ENCODE measurements around the gene CD200R1. TPM values are rescaled to one million over a fixed set of nuclear protein-coding genes. Genes with fewer than 3 reads are reported as not detected.
A peak's percentile ranks its signal among the peaks of the same experiment; 100 is the strongest.

Gene CD200R1
- total RNA-seq: 0.20 and 0.93 TPM in 2 replicates
- polyA plus RNA-seq: 0.45 TPM in 1 of 2 replicates, not detected in the other

GRCh38 chr3:112974894-112975293 lies at the start of gene CD200R1:
CD200R1 (minus strand) TSS chr3:112975103; CDS start chr3:112974857, 246 bp downstream.
- H4K20me1 ChIP-seq (ENCODE audit: insufficient read depth, poor library complexity, severe bottlenecking): no peaks in the 10 kb centered on the region
- no peak within 1 kb of the TSS for H2AFZ ChIP-seq
- H3K4me2 ChIP-seq: no peak within 1 kb of the TSS
- no peaks in the 10 kb centered on the region for H3K79me2 ChIP-seq
- H3K4me1 ChIP-seq (ENCODE audit: insufficient read depth): no peaks in the 10 kb centered on the region
- TF ChIP-seq EZH2 (IDR thresholded peaks at IDR 0.05; ENCODE audit: borderline replicate concordance): no peak
- TF ChIP-seq EZH2phosphoT487 (IDR thresholded peaks at IDR 0.05; ENCODE audit: low read depth, severe bottlenecking, unreplicated experiment): no peak
- H3K36me3 ChIP-seq (replicated peaks; ENCODE audit: insufficient read depth, low read depth): no peaks in the 10 kb centered on the region
- no peak within 1 kb of the TSS for H3K27ac ChIP-seq
- no peak within 1 kb of the TSS for H3K4me3 ChIP-seq
- no peaks in the 10 kb centered on the region for H3K9me2 ChIP-seq (replicated peaks; ENCODE audit: insufficient read depth)
- no peak for DNase-seq (ENCODE audit: low spot score)
- no peaks in the 10 kb centered on the region for H3K9me3 ChIP-seq (ENCODE audit: low read depth)
- peaks cover 6% of the 10 kb centered on the region for H3K27me3 ChIP-seq
- WGBS (ENCODE audit: low lambda C conversion rate, missing lambda C conversion rate): 66% methylated on average over 5 of the region's 5 CpGs

- Histone ChIP-seq H3K9me3 (ENCODE audit: low read depth) (no peaks in the 10 kb centered on the region), H3K9me2 (replicated peaks; ENCODE audit: insufficient read depth) (no peaks in the 10 kb centered on the region), H3K79me2 (peaks cover 25% of the 10 kb centered on the region), H2AFZ (no peak overlapping the region), H3K4me2 (no peak overlapping the region), H3K4me1 (ENCODE audit: insufficient read depth) (peaks cover 14% of the 10 kb centered on the region), H4K20me1 (ENCODE audit: insufficient read depth, poor library complexity, severe bottlenecking) (no peaks in the 10 kb centered on the region), H3K36me3 (replicated peaks; ENCODE audit: insufficient read depth, low read depth) (no peaks in the 10 kb centered on the region), H3K27me3 (no peaks in the 10 kb centered on the region), H3K4me3 (no peak overlapping the region), H3K27ac (no peak overlapping the region)
- WGBS (ENCODE audit: low lambda C conversion rate, missing lambda C conversion rate): 85% methylated on average over 2 of the region's 2 CpGs
- DNase-seq (ENCODE audit: low spot score): no peak
- TF ChIP-seq EZH2 (IDR thresholded peaks at IDR 0.05; ENCODE audit: borderline replicate concordance) (no peak), EZH2phosphoT487 (IDR thresholded peaks at IDR 0.05; ENCODE audit: low read depth, severe bottlenecking, unreplicated experiment) (no peak), CTCF (IDR thresholded peaks at IDR 0.05; ENCODE audit: poor library complexity) (no peak)
Measured at GRCh38 chr3:113021471-113021870, 46.6 kb upstream of the CD200R1 start.

- Histone ChIP-seq H3K27ac (peak overlapping the region; percentile 99), H3K9me2 (replicated peaks; ENCODE audit: insufficient read depth) (no peaks in the 10 kb centered on the region), H3K9me3 (ENCODE audit: low read depth) (no peaks in the 10 kb centered on the region), H3K36me3 (replicated peaks; ENCODE audit: insufficient read depth, low read depth) (no peaks in the 10 kb centered on the region), H2AFZ (peak overlapping the region; percentile 99), H3K4me1 (ENCODE audit: insufficient read depth) (peaks cover 14% of the 10 kb centered on the region), H3K79me2 (peaks cover 45% of the 10 kb centered on the region), H4K20me1 (ENCODE audit: insufficient read depth, poor library complexity, severe bottlenecking) (no peaks in the 10 kb centered on the region), H3K4me3 (peak overlapping the region; percentile 73), H3K27me3 (no peaks in the 10 kb centered on the region), H3K4me2 (peak overlapping the region; percentile 84)
- peak; percentile 97 for DNase-seq (ENCODE audit: low spot score)
- WGBS (ENCODE audit: low lambda C conversion rate, missing lambda C conversion rate): 8% methylated on average over 40 of the region's 63 CpGs
- TF ChIP-seq EZH2 (IDR thresholded peaks at IDR 0.05; ENCODE audit: borderline replicate concordance): no peak
- TF ChIP-seq EZH2phosphoT487 (IDR thresholded peaks at IDR 0.05; ENCODE audit: low read depth, severe bottlenecking, unreplicated experiment): no peak
- no peak for TF ChIP-seq CTCF (IDR thresholded peaks at IDR 0.05; ENCODE audit: poor library complexity)
Measured at GRCh38 chr3:113019182-113020137, 44.6 kb upstream of the CD200R1 start.
